Measurements from ENCODE around the gene RGL1.

The RGL1 gene

DNA sequence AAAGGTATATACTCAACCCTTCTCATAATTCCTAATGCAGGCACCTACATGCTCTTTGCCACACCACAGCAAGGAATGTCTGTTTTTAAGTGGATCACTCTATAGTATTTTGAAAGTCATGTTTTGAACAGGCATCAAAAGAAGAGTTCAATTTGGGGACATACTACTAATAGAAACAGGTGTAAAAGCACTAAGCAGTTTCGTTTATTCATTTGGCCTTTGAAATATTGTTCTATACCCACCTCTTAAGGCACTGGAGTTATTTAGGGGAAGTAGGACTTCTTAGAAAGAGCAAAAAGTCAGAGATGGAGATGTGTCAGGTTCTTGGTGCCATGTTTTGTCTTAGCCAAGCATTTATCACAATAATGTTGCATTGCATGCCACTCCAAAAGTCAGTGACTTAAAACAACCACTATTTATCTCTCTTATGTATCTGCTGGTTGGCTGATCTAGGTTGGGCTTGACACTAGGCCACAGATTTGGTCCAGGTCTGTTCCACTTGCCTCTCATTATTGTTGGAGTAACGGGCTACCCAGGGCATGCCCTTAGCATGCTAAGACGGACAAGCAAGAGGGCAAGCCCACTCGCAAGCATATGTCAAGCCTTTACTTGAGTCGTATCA lies 107.5 kb downstream of the RGL1 start:
- no peak overlapping the region for H3K4me2 ChIP-seq (ENCODE audit: low read length, poor library complexity, severe bottlenecking)
- DNase-seq = no peak
- no peak overlapping the region for H3K4ac ChIP-seq (ENCODE audit: low read depth in 1 of 2, low read length in 2 of 2)
- H3K4me3 ChIP-seq (ENCODE audit: insufficient read depth in 1 of 2, low read depth in 1 of 2, low read length in 2 of 2) = no peak overlapping the region
- H2BK120ac ChIP-seq (ENCODE audit: low read depth, low read length) = no peak overlapping the region
- H3K9ac ChIP-seq (ENCODE audit: low read length) = no peak overlapping the region
- no peak overlapping the region for H2BK12ac ChIP-seq (ENCODE audit: low read length in 2 of 2)
- H2BK15ac ChIP-seq (ENCODE audit: low read depth, poor library complexity, severe bottlenecking) = no peak overlapping the region
- H4K8ac ChIP-seq (ENCODE audit: low read length) = no peak overlapping the region
- 96% methylated on average over 3 of the region's 5 CpGs for WGBS
- H2BK5ac ChIP-seq (ENCODE audit: low read depth, low read length, poor library complexity, severe bottlenecking) = no peak overlapping the region
- peaks cover 4% of the 10 kb centered on the region for H3K4me1 ChIP-seq (ENCODE audit: control insufficient read depth, insufficient read depth, low read depth, low read length)
- H3K9me3 ChIP-seq (ENCODE audit: control insufficient read depth, low read length) = no peaks in the 10 kb centered on the region
- H2AK5ac ChIP-seq (ENCODE audit: low read length, severe bottlenecking) = no peak overlapping the region
- H3K23ac ChIP-seq (ENCODE audit: low read length in 2 of 2) = no peak overlapping the region
- H3K14ac ChIP-seq (ENCODE audit: low read length in 2 of 2) = no peak overlapping the region
- H3K79me1 ChIP-seq (replicated peaks; ENCODE audit: low read length, poor library complexity, severe bottlenecking) = peaks cover 2% of the 10 kb centered on the region
- no peak overlapping the region for H3K27ac ChIP-seq (ENCODE audit: low read length, poor library complexity, severe bottlenecking)
- peaks cover 30 to 80% of the 10 kb centered on the region in 2 experiments for H3K36me3 ChIP-seq (ENCODE audit: control insufficient read depth in 1 of 2, insufficient read depth in 2 of 2, low read depth in 1 of 2, low read length in 2 of 2)
- H3K18ac ChIP-seq (ENCODE audit: low read depth in 1 of 2, low read length in 2 of 2) = peak overlapping the region in 1 of 2 experiments; percentile 55
- H3K27me3 ChIP-seq (ENCODE audit: control insufficient read depth in 1 of 2, insufficient read depth in 1 of 2, low read length in 2 of 2) = no peaks in the 10 kb centered on the region
- H4K91ac ChIP-seq (ENCODE audit: low read length) = no peak overlapping the region
- H2AFZ ChIP-seq (ENCODE audit: low read depth, low read length) = no peak overlapping the region

DNA sequence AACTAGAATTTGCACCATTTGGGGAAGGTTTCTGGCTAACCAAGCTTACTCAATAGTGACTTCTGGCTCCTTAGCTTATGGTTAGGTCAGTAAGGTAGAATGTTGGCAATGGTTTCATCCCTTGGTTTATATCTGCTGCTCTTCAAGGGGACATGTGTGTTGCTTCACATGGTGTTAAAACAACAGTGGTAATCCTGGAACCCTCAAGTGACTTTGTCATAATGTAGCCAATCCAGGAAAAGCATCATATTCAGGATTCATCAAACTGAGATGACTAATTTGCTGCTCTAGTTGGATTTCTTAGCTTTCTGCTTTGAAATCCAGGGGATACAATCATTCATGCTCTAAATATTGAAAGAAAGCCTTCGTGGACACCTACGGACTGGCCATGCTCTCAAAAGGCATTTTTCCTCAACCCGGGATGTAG lies 108.7 kb downstream of the RGL1 start:
- H4K8ac ChIP-seq (ENCODE audit: low read length) = no peak overlapping the region
- no peak for DNase-seq
- peak overlapping the region in 1 of 2 experiments; percentile 23 for H3K4me3 ChIP-seq (ENCODE audit: insufficient read depth in 1 of 2, low read depth in 1 of 2, low read length in 2 of 2)
- peaks cover 4% of the 10 kb centered on the region for H3K4me1 ChIP-seq (ENCODE audit: control insufficient read depth, insufficient read depth, low read depth, low read length)
- H3K4me2 ChIP-seq (ENCODE audit: low read length, poor library complexity, severe bottlenecking) = no peak overlapping the region
- H3K27me3 ChIP-seq (ENCODE audit: control insufficient read depth in 1 of 2, insufficient read depth in 1 of 2, low read length in 2 of 2) = no peaks in the 10 kb centered on the region
- H2BK5ac ChIP-seq (ENCODE audit: low read depth, low read length, poor library complexity, severe bottlenecking) = no peak overlapping the region
- no peak overlapping the region for H2AK5ac ChIP-seq (ENCODE audit: low read length, severe bottlenecking)
- H3K9me3 ChIP-seq (ENCODE audit: control insufficient read depth, low read length) = no peaks in the 10 kb centered on the region
- no peak overlapping the region for H3K18ac ChIP-seq (ENCODE audit: low read depth in 1 of 2, low read length in 2 of 2)
- H4K91ac ChIP-seq (ENCODE audit: low read length) = no peak overlapping the region
- no peak overlapping the region for H3K27ac ChIP-seq (ENCODE audit: low read length, poor library complexity, severe bottlenecking)
- no peak overlapping the region for H2AFZ ChIP-seq (ENCODE audit: low read depth, low read length)
- no peak overlapping the region for H2BK15ac ChIP-seq (ENCODE audit: low read depth, poor library complexity, severe bottlenecking)
- no peak overlapping the region for H3K14ac ChIP-seq (ENCODE audit: low read length in 2 of 2)
- H2BK12ac ChIP-seq (ENCODE audit: low read length in 2 of 2) = no peak overlapping the region
- H3K4ac ChIP-seq (ENCODE audit: low read depth in 1 of 2, low read length in 2 of 2) = no peak overlapping the region
- WGBS = 80% methylated on average over 3 of the region's 3 CpGs
- peaks cover 2% of the 10 kb centered on the region for H3K79me1 ChIP-seq (replicated peaks; ENCODE audit: low read length, poor library complexity, severe bottlenecking)
- no peak overlapping the region for H3K23ac ChIP-seq (ENCODE audit: low read length in 2 of 2)
- H3K9ac ChIP-seq (ENCODE audit: low read length) = peak overlapping the region; percentile 50
- H3K36me3 ChIP-seq (ENCODE audit: control insufficient read depth in 1 of 2, insufficient read depth in 2 of 2, low read depth in 1 of 2, low read length in 2 of 2) = peaks cover 23 to 80% of the 10 kb centered on the region in 2 experiments
- no peak overlapping the region for H2BK120ac ChIP-seq (ENCODE audit: low read depth, low read length)

DNA sequence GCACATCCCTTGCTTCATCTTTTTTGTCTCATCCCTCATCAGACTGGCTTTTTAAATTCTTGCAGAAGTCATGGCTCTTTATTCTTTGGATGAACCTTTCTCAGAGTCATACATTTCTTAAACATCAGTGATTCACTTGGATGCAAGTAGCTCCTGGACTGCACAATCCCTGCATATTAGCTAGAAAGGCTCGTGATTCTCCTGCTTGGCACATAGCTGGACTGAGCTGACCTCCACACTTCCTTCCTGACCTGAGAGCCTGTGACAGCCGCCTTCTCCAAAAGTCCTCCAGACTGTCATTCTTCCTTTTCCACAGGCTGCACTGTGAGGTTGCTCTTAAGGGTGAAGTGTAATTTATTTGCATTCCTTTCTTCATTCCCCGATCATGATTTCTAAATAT lies 109.4 kb downstream of the RGL1 start:
- 0% methylated on average over 1 of the region's 3 CpGs for WGBS
- H2BK120ac ChIP-seq (ENCODE audit: low read depth, low read length) = no peak overlapping the region

DNA sequence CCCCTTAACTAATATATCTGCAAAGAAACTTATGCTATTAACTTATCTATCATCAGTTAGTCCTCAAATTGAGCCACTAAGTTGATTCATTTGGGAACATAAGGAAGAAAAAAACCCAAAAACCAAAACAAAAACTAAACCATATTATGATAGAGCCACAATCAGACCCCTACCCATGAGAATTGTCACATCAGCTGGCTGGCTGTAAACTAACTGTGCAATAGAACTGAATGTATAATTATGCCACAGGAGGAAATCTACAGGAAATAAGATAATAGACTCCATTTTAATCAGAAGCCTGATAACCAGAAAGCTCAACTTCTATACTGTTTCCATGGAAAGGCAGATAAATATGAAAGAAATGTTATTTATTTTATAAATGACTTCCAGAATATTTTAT lies 110.0 kb downstream of the RGL1 start:
- DNase-seq = no peak

More for the DNA sequence above, 109.4 kb downstream of the RGL1 start:
- Histone ChIP-seq H2BK12ac (ENCODE audit: low read length in 2 of 2) (no peak overlapping the region), H2AK5ac (ENCODE audit: low read length, severe bottlenecking) (no peak overlapping the region), H3K9ac (ENCODE audit: low read length) (peak overlapping the region; percentile 88), H4K8ac (ENCODE audit: low read length) (no peak overlapping the region), H3K4me3 (ENCODE audit: insufficient read depth in 1 of 2, low read depth in 1 of 2, low read length in 2 of 2) (no peak overlapping the region), H3K4me2 (ENCODE audit: low read length, poor library complexity, severe bottlenecking) (no peak overlapping the region), H3K27ac (ENCODE audit: low read length, poor library complexity, severe bottlenecking) (no peak overlapping the region), H3K23ac (ENCODE audit: low read length in 2 of 2) (no peak overlapping the region), H4K91ac (ENCODE audit: low read length) (no peak overlapping the region), H3K36me3 (ENCODE audit: control insufficient read depth in 1 of 2, insufficient read depth in 2 of 2, low read depth in 1 of 2, low read length in 2 of 2) (peaks cover 20 to 80% of the 10 kb centered on the region in 2 experiments), H2AFZ (ENCODE audit: low read depth, low read length) (no peak overlapping the region), H3K79me1 (replicated peaks; ENCODE audit: low read length, poor library complexity, severe bottlenecking) (peaks cover 2% of the 10 kb centered on the region), H3K4ac (ENCODE audit: low read depth in 1 of 2, low read length in 2 of 2) (no peak overlapping the region), H3K14ac (ENCODE audit: low read length in 2 of 2) (no peak overlapping the region), H2BK15ac (ENCODE audit: low read depth, poor library complexity, severe bottlenecking) (no peak overlapping the region), H3K27me3 (ENCODE audit: control insufficient read depth in 1 of 2, insufficient read depth in 1 of 2, low read length in 2 of 2) (no peaks in the 10 kb centered on the region), H2BK5ac (ENCODE audit: low read depth, low read length, poor library complexity, severe bottlenecking) (no peak overlapping the region), H3K4me1 (ENCODE audit: control insufficient read depth, insufficient read depth, low read depth, low read length) (peaks cover 4% of the 10 kb centered on the region), H3K9me3 (ENCODE audit: control insufficient read depth, low read length) (no peaks in the 10 kb centered on the region), H3K18ac (ENCODE audit: low read depth in 1 of 2, low read length in 2 of 2) (no peak overlapping the region)
- DNase-seq = peak; percentile 47

More for the DNA sequence above, 110.0 kb downstream of the RGL1 start:
- no peak overlapping the region for H3K23ac ChIP-seq (ENCODE audit: low read length in 2 of 2)
- H3K79me1 ChIP-seq (replicated peaks; ENCODE audit: low read length, poor library complexity, severe bottlenecking) = peaks cover 4% of the 10 kb centered on the region
- H3K4ac ChIP-seq (ENCODE audit: low read depth in 1 of 2, low read length in 2 of 2) = no peak overlapping the region
- peak overlapping the region in 1 of 2 experiments; percentile 61 for H3K4me3 ChIP-seq (ENCODE audit: insufficient read depth in 1 of 2, low read depth in 1 of 2, low read length in 2 of 2)
- no peak overlapping the region for H2BK15ac ChIP-seq (ENCODE audit: low read depth, poor library complexity, severe bottlenecking)
- H3K27ac ChIP-seq (ENCODE audit: low read length, poor library complexity, severe bottlenecking) = no peak overlapping the region
- no peaks in the 10 kb centered on the region for H3K9me3 ChIP-seq (ENCODE audit: control insufficient read depth, low read length)
- H4K91ac ChIP-seq (ENCODE audit: low read length) = no peak overlapping the region
- no peak overlapping the region for H2BK120ac ChIP-seq (ENCODE audit: low read depth, low read length)
- H2AK5ac ChIP-seq (ENCODE audit: low read length, severe bottlenecking) = no peak overlapping the region
- no peak overlapping the region for H4K8ac ChIP-seq (ENCODE audit: low read length)
- no peak overlapping the region for H3K14ac ChIP-seq (ENCODE audit: low read length in 2 of 2)
- H3K18ac ChIP-seq (ENCODE audit: low read depth in 1 of 2, low read length in 2 of 2) = no peak overlapping the region
- no peaks in the 10 kb centered on the region for H3K27me3 ChIP-seq (ENCODE audit: control insufficient read depth in 1 of 2, insufficient read depth in 1 of 2, low read length in 2 of 2)
- no peak overlapping the region for H2BK12ac ChIP-seq (ENCODE audit: low read length in 2 of 2)
- H2BK5ac ChIP-seq (ENCODE audit: low read depth, low read length, poor library complexity, severe bottlenecking) = no peak overlapping the region
- no peak overlapping the region for H2AFZ ChIP-seq (ENCODE audit: low read depth, low read length)
- H3K36me3 ChIP-seq (ENCODE audit: control insufficient read depth in 1 of 2, insufficient read depth in 2 of 2, low read depth in 1 of 2, low read length in 2 of 2) = peaks cover 20 to 80% of the 10 kb centered on the region in 2 experiments
- H3K4me1 ChIP-seq (ENCODE audit: control insufficient read depth, insufficient read depth, low read depth, low read length) = peaks cover 4% of the 10 kb centered on the region
- peak overlapping the region; percentile 88 for H3K9ac ChIP-seq (ENCODE audit: low read length)
- H3K4me2 ChIP-seq (ENCODE audit: low read length, poor library complexity, severe bottlenecking) = no peak overlapping the region

All from mesenchymal stem cell (in vitro differentiated cells and primary cell).